HepG2 (cell line): Measurements from ENCODE around the gene C2CD2.

Experiments used
- CTCF ChIP-seq: sonication (generic); formaldehyde crosslinking; IDR thresholded peaks from 2 replicates; pipeline ENCODE4 v1.5.0; 2020; ENCODE audit warnings: mild to moderate bottlenecking, missing genetic modification reagents, moderate library complexity
- EZH2 ChIP-seq: conservative IDR thresholded peaks from 2 replicates; pipeline ENCODE4 v1.6.1; 2012; ENCODE audit warnings: mild to moderate bottlenecking, low read depth, low read length, moderate library complexity
- FOXP4 ChIP-seq: sonication (generic); formaldehyde crosslinking; IDR thresholded peaks from 2 replicates; pipeline ENCODE4 v1.4.0; 2020; ENCODE audit warnings: missing genetic modification reagents
- KMT2B ChIP-seq: IDR thresholded peaks from 2 replicates; pipeline ENCODE4 v1.6.1; 2016; ENCODE audit warnings: missing genetic modification reagents, missing compliant biosample characterization
- POLR2A ChIP-seq, 2 experiments: IDR thresholded peaks; 2 replicates each; pipeline ENCODE4 v1.6.1; 2011; ENCODE audit warnings: low read depth in 2 of 2, low read length in 2 of 2, mild to moderate bottlenecking in 1 of 2, moderate library complexity in 1 of 2; ENCODE audit not compliant: insufficient read depth in 1 of 2
- POLR2AphosphoS5 ChIP-seq: IDR thresholded peaks from 2 replicates; pipeline ENCODE4 v1.6.1; 2012; ENCODE audit warnings: low read depth, low read length
- REST ChIP-seq, 2 experiments: IDR thresholded peaks; 2 replicates each; pipeline ENCODE4 v1.6.1; 2011 to 2012; ENCODE audit warnings: low read length in 2 of 2, borderline replicate concordance in 1 of 2, low read depth in 1 of 2, mild to moderate bottlenecking in 1 of 2, moderate library complexity in 1 of 2
- RXRA ChIP-seq: sonication (generic); formaldehyde crosslinking; IDR thresholded peaks from 2 replicates; pipeline ENCODE4 v1.5.1; 2020; ENCODE audit warnings: missing genetic modification reagents
- ZNF121 ChIP-seq: sonication (generic); formaldehyde crosslinking; IDR thresholded peaks from 2 replicates; pipeline ENCODE4 v1.5.0; 2020; ENCODE audit warnings: mild to moderate bottlenecking, missing genetic modification reagents
- ZNF510 ChIP-seq: sonication (generic); formaldehyde crosslinking; IDR thresholded peaks from 2 replicates; pipeline ENCODE4 v1.4.0; 2020; ENCODE audit warnings: low read depth, mild to moderate bottlenecking, missing genetic modification reagents

GRCh38 chr21:41952568-41953248 is 1.1 kb downstream of the C2CD2 start:
- TF ChIP-seq ZNF510 (CRISPR knock-in tag) (no peak), REST (IDR thresholded peaks at IDR 0.05; ENCODE audit: borderline replicate concordance in 1 of 2, low read depth in 1 of 2, low read length in 2 of 2) (no peak), EZH2 (no peak), ZNF121 (CRISPR knock-in tag) (no peak), POLR2A (IDR thresholded peaks at IDR 0.05; ENCODE audit: insufficient read depth in 1 of 2, low read depth in 2 of 2, low read length in 2 of 2) (no peak), CTCF (CRISPR knock-in tag) (no peak), POLR2AphosphoS5 (no peak), RXRA (CRISPR knock-in tag) (no peak), KMT2B (CRISPR knock-in tag) (no peak), FOXP4 (CRISPR knock-in tag) (no peak)
